Measurements from ENCODE around the gene PARP6.

PARP6 gene, protein sequence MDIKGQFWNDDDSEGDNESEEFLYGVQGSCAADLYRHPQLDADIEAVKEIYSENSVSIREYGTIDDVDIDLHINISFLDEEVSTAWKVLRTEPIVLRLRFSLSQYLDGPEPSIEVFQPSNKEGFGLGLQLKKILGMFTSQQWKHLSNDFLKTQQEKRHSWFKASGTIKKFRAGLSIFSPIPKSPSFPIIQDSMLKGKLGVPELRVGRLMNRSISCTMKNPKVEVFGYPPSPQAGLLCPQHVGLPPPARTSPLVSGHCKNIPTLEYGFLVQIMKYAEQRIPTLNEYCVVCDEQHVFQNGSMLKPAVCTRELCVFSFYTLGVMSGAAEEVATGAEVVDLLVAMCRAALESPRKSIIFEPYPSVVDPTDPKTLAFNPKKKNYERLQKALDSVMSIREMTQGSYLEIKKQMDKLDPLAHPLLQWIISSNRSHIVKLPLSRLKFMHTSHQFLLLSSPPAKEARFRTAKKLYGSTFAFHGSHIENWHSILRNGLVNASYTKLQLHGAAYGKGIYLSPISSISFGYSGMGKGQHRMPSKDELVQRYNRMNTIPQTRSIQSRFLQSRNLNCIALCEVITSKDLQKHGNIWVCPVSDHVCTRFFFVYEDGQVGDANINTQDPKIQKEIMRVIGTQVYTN

DNA sequence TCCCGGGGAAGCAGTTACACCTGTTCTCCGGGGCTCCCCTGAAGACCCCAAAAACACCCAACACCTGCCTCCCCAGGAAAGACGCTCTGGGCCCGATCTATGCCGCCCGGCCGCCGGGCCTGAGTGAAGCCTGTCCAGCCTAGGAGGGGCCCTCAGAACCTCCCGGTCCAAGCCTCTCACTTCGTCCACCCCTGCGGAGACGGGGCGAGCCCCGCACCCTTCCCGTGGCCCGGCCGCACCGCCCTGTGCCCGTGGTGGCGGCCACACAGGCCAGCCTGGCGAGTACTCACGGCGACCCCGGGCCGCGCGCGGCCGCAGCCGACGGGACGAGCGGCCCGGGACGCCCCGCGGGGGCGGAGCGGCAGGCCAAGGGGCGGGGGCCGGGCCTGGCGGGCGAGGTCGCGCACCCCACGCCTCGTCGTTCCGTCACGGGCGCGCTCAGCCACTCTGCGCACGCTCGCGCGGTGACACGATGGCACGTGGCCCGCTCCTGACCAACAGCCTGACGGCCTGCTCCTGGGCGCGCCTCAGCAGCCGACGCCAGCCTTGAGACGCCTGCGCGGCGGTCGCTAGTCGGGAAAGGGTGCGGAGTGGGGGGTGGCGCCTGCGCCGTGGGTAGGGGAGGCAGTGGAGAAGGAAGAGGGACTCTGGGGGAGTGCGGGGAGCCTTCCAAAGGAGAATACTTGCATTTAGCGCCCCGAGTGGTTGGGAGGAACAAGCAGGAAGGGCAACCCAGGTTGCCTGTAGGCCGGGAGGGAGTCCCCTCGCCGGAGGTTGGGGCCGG, at the start of gene PARP6:
Gene PARP6, minus strand, starts transcription at position 342 of the 784 bp plus-strand sequence. CDS start 5,077 bp downstream, outside the sequence.
- peak; percentile 96 to 99 for DNase-seq

DNA sequence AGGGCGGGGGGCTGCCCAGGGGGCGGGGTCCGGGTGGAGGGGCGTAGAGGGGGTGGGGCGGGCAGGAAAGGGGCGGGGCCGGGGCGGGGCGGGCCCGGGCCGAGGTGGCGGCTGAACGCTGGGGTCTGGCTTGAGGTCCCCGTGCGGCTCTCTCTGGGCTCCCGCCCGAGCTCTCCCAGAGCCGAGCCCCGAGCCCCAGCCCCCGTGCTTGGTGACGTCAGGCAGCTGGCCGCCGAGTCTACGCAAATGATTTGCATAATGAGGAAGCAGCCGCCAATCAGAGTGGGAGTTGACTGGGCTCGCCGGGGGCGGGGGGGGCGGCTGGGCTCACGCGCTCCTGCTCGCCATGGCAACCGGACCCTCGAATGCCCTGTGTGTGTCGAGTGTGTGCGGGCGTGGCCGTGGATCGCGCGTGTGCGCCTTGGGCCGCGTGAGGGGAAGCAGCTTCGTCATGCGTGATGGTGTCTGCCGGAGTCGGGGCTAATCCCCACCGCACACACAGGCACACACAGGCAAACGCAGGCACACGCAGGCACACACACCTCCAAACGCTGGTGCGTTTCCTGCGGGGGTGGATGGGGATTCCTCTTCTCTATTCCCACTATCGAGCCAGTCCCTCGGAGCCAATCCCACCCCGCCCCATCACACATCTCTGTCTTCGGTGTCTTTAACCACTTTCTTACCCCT, 47.8 kb upstream of the PARP6 start, which contains the start of gene CELF6:
Gene CELF6, minus strand, starts transcription at position 173 of the 687 bp plus-strand sequence. CDS start 283 bp downstream, outside the sequence.
- DNase-seq, result peak; percentile 64 to 77

DNA sequence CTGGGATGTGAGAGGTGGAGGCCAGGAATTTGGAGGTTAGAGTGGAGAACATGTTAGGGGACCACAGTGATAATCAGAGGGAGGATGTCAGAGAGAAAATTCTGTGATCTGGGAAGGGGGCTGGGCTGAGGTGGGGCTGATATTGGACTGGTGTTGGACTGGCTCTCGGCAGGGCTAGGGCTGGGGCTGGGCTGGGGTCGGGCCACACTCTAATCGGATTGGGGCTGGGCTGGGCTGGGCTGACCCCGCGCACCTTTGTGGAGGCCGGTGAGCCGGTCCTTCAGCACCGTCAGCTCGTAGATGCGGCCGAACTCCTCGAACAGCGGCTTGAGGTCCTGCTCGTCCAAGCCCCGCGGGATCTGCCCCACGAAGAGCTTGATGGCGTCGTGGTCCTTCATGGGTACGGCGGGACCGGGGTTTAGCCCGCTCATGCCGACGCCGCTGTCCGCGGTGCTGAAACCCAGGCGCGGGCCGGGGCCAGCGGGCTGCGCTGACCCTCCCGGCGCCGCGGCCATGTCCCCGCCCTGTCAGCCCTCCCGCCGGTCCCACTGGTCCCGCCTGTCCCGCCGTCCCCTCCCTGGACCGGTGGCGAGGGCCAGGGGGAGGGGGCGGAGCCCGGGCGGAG, 47.1 kb upstream of the PARP6 start:
- DNase-seq, result peak; percentile 5 to 46

DNA sequence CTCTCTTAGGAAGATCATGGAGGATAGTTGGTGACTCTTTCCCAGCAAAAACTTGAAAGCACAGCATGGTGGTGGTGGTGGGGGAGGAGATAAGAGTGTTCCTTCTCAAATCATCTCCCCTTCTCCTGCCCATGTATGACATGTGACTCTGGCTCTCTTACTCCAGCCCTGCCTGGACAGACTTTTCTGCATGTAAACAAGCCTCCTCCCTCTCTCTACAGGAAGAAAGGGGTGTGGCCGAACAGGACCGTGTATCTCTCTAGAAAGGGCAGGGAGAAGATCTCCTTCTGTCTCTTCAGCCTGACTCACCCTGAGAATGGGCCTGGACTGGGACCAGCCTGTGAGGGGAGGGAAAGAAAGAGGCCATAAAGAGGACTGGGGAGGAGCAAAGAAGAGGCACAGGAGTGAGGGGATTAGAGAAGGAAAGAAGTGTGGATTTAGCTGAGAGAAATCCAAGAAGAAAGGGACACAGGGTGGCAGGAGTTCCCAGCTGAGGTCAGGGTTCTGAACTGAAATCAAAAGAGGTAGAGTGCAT, 46.1 kb upstream of the PARP6 start:
- no peak for DNase-seq

DNA sequence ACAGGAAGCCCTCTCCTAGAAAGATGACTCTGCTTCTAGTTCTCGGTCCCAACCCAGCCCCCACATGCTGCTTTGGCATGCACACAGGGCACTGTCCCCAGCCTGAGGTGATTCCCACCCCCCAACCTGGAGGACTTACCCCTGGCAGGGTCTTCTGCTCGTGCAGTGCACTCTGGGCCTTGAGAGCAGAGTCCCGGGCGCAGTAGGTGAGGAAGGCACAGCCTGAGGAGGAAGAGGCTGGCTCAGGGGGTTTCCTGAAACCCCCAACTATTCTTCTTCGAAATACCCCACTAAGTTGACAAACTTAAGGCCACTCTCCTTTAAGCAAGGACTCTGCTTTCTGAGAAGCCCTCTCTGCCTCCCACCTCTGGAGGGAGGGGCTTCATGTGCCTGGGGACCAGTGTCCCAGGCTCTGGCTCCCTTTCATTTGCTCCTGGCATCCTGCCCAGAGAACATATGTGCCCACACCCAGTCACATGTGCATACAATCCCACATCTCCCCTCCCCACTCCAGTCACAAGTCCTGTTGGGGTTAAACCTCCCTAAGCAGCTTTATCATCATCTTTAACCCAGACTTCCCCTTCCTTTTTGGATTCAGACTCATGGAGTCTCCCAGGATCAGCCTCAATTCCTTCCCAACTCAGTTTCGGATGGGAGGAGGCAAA, 43.5 kb upstream of the PARP6 start:
- DNase-seq, result no peak

DNA sequence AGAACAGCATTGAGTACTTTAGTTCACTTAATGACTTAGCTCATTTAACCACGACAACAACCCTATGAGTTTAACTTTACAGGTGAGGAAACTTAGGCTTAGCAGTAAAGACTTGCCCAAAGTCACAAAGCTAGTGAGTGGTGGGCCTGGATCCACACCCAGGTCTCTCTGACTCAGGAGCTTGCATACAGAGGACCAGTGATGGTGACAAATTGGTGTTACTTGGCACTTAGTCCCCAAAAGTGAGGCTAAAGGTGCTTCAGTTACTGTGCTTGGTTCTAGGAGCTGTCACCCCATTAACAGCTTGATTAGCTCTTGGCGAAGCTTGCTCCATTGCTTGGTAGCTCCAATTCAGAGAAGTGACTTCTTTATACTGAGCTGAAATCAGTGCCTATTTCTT, 41.5 kb upstream of the PARP6 start:
- no peak for DNase-seq

DNA sequence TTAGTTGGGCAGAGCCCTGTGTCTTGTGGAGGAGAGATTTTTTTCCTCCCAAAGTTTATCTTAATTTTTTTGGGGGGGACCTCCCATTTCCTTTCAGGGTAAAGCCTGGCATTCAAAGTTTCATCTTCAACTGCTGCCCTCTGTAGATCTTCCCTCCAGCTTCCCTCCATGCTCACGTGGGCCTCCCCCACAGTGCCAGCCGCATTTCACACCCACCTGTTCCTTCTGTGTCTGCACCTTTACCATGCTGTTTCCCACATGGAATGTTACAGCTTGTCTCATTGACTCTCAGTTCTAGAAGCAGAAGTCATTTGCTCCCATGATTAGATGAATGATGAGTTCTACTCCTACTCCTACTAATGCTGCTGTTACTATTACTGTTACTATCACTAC, 41.1 kb upstream of the PARP6 start:
- no peak for DNase-seq

DNA sequence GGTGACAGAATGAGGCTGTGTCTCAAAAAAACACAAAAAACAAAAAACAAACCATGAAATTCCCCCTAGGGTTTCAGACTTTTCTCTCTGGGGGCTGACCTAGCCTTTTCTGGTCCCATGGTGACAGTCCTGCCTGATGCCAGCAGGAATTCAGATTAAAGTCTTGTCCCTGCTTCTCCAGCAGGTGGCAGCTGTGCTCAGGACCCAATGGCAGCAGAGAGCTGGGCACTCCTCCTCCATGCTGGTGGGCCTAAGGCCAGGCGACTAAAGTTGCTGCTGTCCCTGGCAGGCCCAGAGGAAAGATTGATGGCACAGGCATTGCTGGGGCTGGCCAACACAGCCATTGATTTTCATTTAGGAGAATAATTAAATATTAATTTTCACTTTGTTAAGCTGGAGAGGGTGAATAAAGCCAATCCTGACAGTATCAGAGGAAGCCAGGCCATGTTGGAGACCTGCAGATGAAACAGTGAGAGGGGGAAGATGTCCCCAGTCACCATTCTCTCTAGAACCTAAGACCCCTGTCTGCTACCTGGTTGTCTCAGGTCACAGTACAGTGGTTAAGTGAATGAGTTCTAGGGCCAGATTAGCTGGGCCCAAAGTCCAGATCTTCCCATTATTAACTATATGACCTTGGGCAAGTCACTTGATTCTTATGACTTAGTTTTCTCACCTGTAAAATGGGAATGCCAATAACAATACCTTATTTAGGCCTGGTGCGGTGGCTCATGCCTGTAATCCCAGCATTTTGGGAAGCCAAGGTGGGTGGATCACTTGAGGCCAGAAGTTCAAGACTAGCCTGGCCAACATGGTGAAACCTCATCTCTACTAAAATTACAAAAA, 40.5 kb upstream of the PARP6 start:
- DNase-seq, result peak; percentile 47 to 51

DNA sequence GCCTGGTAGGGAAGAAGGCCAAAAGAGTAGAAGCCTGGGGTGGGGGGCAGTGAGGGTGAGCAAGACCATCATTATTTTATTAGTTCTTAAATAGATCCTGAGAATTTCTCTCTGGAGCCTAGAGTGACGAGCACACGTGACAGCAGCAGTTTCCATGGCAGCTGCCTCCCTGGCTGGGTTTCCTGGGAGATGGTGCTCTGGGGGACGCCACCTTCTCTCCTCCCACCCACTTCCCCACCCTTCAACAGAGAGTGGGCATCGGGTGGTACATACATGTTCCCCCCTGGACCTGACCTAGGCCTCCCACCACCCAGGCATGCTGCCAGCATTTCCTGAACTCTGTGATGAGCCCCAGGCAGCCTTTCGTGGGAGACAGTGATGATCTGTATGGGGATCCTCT, 34.7 kb upstream of the PARP6 start:
- no peak for DNase-seq

DNA sequence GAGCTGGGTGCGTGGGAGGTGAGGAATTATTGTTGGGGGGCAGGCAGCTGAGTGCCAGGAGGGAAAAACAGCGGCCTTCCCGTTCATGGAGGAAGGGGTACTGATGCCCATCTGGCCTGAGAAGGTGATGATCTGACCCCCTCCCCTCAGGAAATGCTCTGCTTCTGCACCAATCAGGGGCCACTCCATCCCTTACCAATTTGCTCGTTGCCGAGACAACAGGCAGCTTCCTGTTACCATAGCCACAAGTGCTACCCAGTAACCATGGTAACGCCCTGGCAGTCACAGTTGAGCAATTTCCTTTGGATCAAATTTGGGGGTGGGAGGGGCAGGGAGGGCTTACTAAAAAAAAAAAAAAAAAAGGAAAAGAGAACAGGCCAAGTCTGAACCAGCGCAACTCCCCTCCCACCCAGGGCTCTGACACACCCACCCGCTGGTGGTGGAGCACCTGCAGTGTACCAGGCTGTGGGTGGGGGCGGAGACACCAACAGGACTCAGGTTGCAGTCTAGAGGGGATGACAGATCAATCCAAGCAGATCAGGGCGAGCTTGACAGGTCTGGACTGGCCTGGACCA, 33.9 kb upstream of the PARP6 start:
- DNase-seq, result peak; percentile 1 to 53

DNA sequence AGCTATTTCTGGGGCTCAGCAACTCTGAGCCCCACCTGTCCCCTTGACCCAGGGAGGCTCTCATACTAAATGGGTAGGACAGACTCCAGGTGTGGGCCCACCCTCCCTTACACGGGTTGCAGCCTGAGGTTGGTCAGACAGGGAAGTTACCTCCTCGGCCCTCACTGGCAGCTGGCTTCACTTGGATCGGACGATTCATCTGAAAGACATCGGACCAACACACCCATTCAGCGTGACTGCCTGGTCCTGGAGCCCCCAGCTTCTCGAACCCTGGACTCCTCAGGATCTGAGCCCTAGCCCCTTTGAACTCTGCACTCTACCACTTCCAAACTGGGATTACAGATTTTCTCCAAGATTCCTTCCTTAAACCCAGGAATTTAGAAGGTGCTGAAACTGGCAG, 32.2 kb upstream of the PARP6 start:
- DNase-seq, result no peak

DNA sequence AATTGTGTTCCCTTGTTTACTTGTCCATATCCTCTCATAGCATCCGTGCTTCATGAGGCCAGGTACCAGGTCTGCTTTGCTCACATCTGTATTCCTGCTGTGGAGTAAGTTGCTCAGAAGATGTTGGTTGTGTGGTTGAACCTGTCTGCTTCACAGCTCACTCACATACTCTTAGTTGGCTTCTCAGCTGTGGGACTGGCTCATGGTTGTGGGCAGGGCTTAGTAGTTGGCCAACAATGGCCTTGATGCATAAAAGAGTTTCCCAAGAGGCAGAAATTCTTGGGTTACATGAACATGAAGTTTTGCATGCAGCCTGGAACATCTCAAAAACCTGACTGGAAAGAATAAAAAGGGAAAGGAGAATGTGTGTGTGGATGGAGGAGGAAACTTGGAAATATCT, 30.6 kb upstream of the PARP6 start:
- no peak for DNase-seq

DNA sequence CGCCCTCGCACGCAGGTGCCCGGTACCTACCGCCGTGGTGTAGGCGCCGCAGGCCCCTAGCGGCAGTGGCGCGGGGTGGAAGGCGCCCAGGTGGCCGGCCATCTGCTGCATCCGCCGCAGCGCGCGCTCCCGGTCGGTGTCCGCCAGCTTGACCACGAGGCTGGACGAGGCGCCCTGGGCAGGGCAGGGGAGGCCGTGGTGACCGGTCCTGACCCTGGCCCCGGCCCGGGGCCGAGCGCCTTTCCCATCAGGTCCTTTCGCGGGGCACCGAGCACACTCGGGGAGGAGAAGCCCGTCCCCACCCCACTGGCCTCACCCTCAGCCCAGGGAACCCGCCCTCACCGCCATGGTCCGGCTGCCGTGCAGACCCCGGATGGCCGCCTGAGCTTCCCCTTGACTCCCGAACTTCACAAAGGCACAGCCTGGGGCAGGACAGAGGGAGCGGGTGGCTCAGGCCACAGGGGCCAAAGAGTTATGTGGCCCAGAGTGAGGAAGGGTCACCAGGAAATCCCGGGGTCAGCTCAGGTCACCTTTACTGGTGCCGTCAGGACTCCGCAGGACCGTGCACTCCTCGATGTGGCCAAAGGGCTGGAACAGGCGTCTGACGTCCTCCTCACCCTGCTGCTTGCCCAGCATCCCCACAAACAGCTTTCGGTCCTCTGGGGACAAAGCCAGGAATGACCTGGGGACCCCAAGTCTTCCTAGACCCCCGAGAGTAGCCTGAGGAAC, 17.4 kb upstream of the PARP6 start:
- no peak for DNase-seq

DNA sequence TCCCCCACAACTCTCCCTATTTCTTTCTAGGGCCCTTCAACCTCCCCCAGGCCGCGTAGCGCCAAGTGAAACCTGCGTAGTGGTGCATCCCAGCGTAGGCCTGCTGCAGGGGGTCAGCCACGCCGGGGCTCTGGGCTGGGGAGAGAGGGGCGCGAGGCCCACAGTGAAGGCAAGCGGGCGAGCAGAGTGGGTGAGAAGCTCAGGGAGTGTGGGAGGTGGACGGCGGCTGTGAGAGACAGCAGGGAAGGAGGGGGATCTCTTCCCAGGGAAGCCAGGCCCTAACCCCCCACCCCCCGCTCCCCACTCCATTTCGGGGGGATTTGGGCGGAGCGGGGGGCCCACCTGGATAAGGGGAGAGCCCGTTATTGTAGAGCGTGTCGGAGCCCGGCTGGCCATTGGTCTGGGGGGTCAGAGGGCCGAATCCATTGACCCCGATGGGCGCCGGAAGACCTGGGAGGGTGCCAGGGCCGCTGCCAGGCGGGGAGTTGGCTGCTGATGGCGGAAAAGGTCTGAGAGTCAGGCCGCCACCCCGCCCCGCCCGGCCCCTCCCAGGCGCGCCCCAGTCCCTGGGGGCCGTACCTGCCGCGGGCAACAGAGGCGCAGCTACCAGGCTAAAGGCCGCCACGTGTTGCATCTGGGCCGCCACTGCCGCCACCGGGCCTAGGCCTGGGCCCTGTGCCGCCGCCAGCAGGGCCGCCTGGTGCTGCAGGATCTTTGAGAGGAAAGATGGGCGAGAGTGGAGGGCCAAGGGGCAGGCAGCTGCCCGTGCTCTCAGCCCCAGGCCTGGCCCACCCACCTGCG, 16.6 kb upstream of the PARP6 start:
- no peak for DNase-seq

DNA sequence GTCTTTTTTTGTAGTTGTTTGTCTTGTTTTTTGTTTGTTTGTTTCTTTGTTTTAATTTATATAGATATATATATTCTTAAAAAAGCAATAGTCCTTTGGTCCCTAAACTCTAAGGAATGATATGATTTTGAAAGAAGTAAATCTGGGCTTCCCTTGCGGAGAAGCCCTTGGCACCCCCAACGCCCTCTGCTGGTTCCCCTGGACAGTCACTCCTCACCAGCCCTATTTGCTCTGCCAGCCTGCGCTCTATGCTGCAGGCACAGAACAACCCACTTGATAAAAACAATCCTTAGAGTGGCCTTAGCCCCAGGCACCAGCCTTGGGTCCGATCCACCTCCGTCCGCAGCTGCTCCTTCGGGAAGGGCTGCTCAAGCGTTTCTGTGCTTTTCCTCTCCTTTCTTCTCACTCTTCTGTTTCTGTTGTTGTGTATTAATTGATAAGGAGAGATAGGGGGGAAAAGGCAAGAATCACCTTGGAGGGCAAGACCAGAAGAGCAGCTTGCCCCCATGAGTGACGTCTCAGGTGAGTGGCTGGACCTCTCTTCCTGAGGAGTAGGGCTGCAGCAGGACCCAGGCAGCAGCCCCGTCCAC, 13.7 kb upstream of the PARP6 start:
- DNase-seq, result peak; percentile 50 to 54

DNA sequence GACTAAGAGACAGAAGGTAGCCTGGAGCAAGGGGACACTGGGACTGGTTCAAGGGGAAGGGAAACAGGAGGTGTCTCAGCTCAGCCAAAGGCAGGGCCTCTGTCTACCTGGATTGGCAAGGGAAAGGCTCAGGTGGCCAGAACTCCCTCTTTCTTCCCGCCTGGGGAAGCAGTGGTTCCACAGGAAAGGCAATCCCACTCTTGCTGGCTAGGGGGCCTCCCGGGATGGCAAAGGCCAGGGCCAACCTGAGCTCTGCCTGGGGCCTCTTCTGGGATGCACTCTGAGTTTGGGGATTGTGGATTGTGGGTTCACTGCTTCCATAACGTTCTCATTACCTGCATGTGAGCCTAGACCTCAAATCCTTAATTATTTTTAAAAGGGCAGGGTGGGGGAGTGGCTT, 13.0 kb upstream of the PARP6 start:
- DNase-seq, result no peak

DNA sequence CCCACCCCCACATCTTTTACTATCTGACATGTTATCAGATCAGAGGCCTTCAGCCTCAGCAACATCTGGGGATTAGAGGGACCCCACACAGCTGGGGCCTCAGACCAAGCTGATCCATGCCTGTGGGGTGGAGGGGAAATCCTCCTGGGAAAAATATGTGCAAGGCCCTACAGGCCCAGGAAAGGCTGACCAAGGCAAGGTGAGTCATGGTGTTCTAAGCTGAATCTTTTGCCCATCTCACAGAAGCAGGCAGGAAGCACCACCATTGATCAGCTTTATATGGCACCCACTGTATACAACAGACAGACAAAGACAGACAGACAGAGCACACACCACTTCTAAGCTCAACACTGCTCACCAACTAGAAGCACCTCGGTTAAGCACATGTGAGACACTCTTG, 12.4 kb upstream of the PARP6 start:
- no peak for DNase-seq

DNA sequence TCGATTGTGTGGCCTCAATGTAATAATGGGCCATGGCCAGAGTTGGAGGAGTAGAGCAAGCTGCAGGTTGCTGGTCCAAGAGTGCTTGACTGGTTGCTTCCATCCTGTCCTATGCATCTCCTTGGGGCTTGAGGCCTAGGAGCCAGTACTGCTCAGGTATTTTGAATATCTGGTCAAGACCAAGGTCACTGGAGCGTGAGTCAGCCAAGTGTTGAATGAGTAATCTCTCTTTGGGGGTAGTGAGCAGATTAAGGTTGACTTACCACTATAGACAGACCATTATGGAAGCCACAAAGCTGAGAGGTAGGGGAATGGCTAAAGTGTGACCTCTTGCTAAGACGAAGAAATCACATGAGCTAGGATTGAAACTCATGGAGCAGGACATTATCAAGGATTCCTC, 9.4 kb upstream of the PARP6 start:
- no peak for DNase-seq

All from stimulated activated CD4-positive, alpha-beta T cell treated with anti-CD3 and anti-CD28 coated beads, Interleukin-4, amount 100 ng/mL, for 4 hours (primary cell).